ENCODE measurements around the gene CCDC160.

The CCDC160 gene

DNA sequence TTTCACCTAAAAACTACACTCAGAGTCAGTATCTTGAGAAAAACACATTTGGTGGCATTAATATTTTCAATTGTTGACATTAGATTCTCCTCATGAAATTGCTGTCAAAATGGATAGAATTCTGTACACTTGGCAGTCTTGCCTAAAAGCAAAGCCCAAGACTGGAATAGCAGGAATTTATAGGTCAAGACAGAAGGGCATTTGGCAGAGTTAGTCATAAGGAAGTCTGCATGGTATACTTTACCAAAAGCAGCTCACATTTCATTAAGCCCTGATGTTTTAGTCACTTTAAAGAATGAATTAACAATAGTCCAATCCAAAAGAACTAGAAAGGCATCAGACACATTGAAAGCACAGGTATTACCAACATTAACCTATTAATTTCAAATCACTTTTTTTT, 7.1 kb downstream of the CCDC160 start:
- no peak for TF ChIP-seq EZH2phosphoT487 (conservative IDR thresholded peaks at IDR 0.05; ENCODE audit: low read length)
- TF ChIP-seq, protein P1, sequence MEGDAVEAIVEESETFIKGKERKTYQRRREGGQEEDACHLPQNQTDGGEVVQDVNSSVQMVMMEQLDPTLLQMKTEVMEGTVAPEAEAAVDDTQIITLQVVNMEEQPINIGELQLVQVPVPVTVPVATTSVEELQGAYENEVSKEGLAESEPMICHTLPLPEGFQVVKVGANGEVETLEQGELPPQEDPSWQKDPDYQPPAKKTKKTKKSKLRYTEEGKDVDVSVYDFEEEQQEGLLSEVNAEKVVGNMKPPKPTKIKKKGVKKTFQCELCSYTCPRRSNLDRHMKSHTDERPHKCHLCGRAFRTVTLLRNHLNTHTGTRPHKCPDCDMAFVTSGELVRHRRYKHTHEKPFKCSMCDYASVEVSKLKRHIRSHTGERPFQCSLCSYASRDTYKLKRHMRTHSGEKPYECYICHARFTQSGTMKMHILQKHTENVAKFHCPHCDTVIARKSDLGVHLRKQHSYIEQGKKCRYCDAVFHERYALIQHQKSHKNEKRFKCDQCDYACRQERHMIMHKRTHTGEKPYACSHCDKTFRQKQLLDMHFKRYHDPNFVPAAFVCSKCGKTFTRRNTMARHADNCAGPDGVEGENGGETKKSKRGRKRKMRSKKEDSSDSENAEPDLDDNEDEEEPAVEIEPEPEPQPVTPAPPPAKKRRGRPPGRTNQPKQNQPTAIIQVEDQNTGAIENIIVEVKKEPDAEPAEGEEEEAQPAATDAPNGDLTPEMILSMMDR (IDR thresholded peaks at IDR 0.05; ENCODE audit: insufficient read depth, low read length, poor library complexity, severe bottlenecking), result no peak
- H3F3A ChIP-seq (ENCODE audit: insufficient read depth), result no peaks in the 10 kb centered on the region
- no peaks in the 10 kb centered on the region for H3K9me3 ChIP-seq (ENCODE audit: insufficient read depth, low read length)
- H3K27me3 ChIP-seq (ENCODE audit: low read length), result no peaks in the 10 kb centered on the region
- no peaks in the 10 kb centered on the region for H3K36me3 ChIP-seq (ENCODE audit: low read length)
- no peaks in the 10 kb centered on the region for H4K20me1 ChIP-seq (ENCODE audit: low read depth, low read length)
- no peaks in the 10 kb centered on the region for H3K9me2 ChIP-seq (replicated peaks; ENCODE audit: insufficient read depth, low read length)
- H3K79me2 ChIP-seq (ENCODE audit: insufficient read depth, low read length), result no peaks in the 10 kb centered on the region
- no peak overlapping the region for H3K9ac ChIP-seq (ENCODE audit: low read length)
- no peak overlapping the region for H3K4me2 ChIP-seq (ENCODE audit: low read depth, low read length, poor library complexity, severe bottlenecking)
- no peak overlapping the region for H2AFZ ChIP-seq (ENCODE audit: low read depth, low read length, severe bottlenecking)
- no peak overlapping the region for H3K4me3 ChIP-seq (ENCODE audit: insufficient read depth, low read length, poor library complexity, severe bottlenecking)
- no peak overlapping the region for H3K27ac ChIP-seq (ENCODE audit: low read depth, low read length)

DNA sequence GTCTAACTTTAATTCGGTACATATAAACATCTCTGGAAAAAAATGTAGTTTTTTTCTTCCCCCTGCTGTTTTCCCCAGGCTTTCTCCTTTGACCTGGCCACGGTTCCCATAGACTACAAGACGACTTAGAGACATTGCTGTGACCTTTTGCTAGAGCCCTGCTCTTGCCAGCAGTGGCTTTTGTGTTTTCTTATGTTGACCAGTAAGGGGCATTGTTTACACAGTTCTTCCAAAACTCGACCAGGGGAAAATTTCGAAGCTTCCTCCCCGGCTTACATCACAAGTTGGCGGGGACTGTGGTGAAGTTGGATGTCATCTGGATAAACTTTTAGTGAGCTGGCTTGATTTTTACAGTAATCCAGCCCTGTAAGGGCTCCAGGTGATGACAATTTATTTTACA, 9.3 kb downstream of the CCDC160 start:
- H3K79me2 ChIP-seq (ENCODE audit: insufficient read depth, low read length), result no peaks in the 10 kb centered on the region
- H3K4me2 ChIP-seq (ENCODE audit: low read depth, low read length, poor library complexity, severe bottlenecking), result no peak overlapping the region
- H3K9me2 ChIP-seq (replicated peaks; ENCODE audit: insufficient read depth, low read length), result no peaks in the 10 kb centered on the region
- TF ChIP-seq EZH2phosphoT487 (conservative IDR thresholded peaks at IDR 0.05; ENCODE audit: low read length), result no peak
- TF ChIP-seq, protein P1 (IDR thresholded peaks at IDR 0.05; ENCODE audit: insufficient read depth, low read length, poor library complexity, severe bottlenecking), result no peak
- no peaks in the 10 kb centered on the region for H3F3A ChIP-seq (ENCODE audit: insufficient read depth)
- H3K9me3 ChIP-seq (ENCODE audit: insufficient read depth, low read length), result no peaks in the 10 kb centered on the region
- no peak overlapping the region for H3K9ac ChIP-seq (ENCODE audit: low read length)
- no peak overlapping the region for H2AFZ ChIP-seq (ENCODE audit: low read depth, low read length, severe bottlenecking)
- H4K20me1 ChIP-seq (ENCODE audit: low read depth, low read length), result no peaks in the 10 kb centered on the region
- no peaks in the 10 kb centered on the region for H3K27me3 ChIP-seq (ENCODE audit: low read length)
- no peaks in the 10 kb centered on the region for H3K36me3 ChIP-seq (ENCODE audit: low read length)
- no peak overlapping the region for H3K4me3 ChIP-seq (ENCODE audit: insufficient read depth, low read length, poor library complexity, severe bottlenecking)
- H3K27ac ChIP-seq (ENCODE audit: low read depth, low read length), result no peak overlapping the region

DNA sequence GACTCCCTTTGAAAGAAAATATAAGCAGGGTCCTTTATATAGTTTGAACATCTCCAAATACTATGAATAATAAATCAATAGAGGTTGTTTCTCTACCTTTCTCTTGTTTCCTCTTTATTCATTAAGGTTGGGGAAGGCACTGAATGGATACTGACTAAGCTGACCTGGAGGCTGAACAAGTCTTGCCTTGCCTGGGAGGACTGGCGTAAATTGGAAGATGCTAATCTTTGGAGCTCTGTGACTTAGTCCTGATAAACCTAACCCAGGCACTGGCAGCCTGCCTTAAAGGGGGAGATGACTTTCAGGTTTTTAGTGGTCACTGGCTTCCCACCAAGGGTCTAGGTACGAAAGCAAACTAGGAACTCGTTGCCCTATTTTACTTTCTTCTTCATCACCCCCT, 10.5 kb downstream of the CCDC160 start:
- Histone ChIP-seq H3K9me2 (replicated peaks; ENCODE audit: insufficient read depth, low read length) (no peaks in the 10 kb centered on the region), H3K27me3 (ENCODE audit: low read length) (no peaks in the 10 kb centered on the region), H3K79me2 (ENCODE audit: insufficient read depth, low read length) (no peaks in the 10 kb centered on the region), H3K9me3 (ENCODE audit: insufficient read depth, low read length) (no peaks in the 10 kb centered on the region), H3K9ac (ENCODE audit: low read length) (no peak overlapping the region), H3K4me3 (ENCODE audit: insufficient read depth, low read length, poor library complexity, severe bottlenecking) (no peak overlapping the region), H2AFZ (ENCODE audit: low read depth, low read length, severe bottlenecking) (no peak overlapping the region), H3F3A (ENCODE audit: insufficient read depth) (no peaks in the 10 kb centered on the region), H3K36me3 (ENCODE audit: low read length) (no peaks in the 10 kb centered on the region), H3K27ac (ENCODE audit: low read depth, low read length) (no peak overlapping the region), H3K4me2 (ENCODE audit: low read depth, low read length, poor library complexity, severe bottlenecking) (no peak overlapping the region), H4K20me1 (ENCODE audit: low read depth, low read length) (no peaks in the 10 kb centered on the region)
- TF ChIP-seq, protein P1 (IDR thresholded peaks at IDR 0.05; ENCODE audit: insufficient read depth, low read length, poor library complexity, severe bottlenecking), result no peak
- TF ChIP-seq EZH2phosphoT487 (conservative IDR thresholded peaks at IDR 0.05; ENCODE audit: low read length), result no peak
